A549 (cell line): ENCODE data around the gene DRAXIN. TPM values are rescaled to one million over a fixed set of nuclear protein-coding genes. Genes with fewer than 3 reads are reported as not detected.

ENCODE experiments used
- ATAC-seq, 2 experiments: fragments of 200-7000 bp in 1 of 2; fragments of >200 bp in 1 of 2; cut with Nextera tagmentation in 1 of 2; cut with Tn5 transposase in 1 of 2; 3 replicates each; pipeline versions ENCODE4 v1.8.0 to v1.9.1; 2018 to 2020; ENCODE audit warnings: mild to moderate bottlenecking in 1 of 2, moderate library complexity in 1 of 2
- CTCF ChIA-PET: fragments of 300-600 bp; sonication (Branson Sonifier 250); formaldehyde crosslinking; extraction: SDS; loops from one replicate; lab custom pipeline; 2021; ENCODE audit warnings: antibody characterized with exemption, inconsistent platforms; lab: Yijun Ruan, JAX
- POLR2A ChIA-PET: fragments of 350-600 bp; formaldehyde crosslinking; extraction: SDS; loops from one replicate; lab custom pipeline; 2021; ENCODE audit warnings: antibody characterized with exemption, inconsistent platforms; lab: Yijun Ruan, JAX
- DNase-seq, 2 experiments: peaks; one replicate each; pipeline versions ENCODE4 v3.0.0 to v3.0.0-alpha.2; 2011 to 2016; ENCODE audit warnings: low read depth in 1 of 2, low spot score in 1 of 2
- FAIRE-seq: peaks from 2 replicates; lab custom pipeline; 2011; peaks lifted over from hg19 to GRCh38; lab: Jason Lieb, UNC
- H3K27ac ChIP-seq, 2 experiments: fragments of >200 bp; sonication (Bioruptor Twin); formaldehyde crosslinking; 3 replicates each; pipeline ENCODE4 v1.5.1; 2016 to 2017
- H3K4me1 ChIP-seq: fragments of >200 bp; sonication (Bioruptor Twin); formaldehyde crosslinking; 3 replicates; pipeline ENCODE4 v1.6.1; 2016
- H3K4me2 ChIP-seq: fragments of >200 bp; sonication (Bioruptor Twin); formaldehyde crosslinking; 3 replicates; pipeline ENCODE4 v1.6.1; 2016
- H3K4me3 ChIP-seq: fragments of >200 bp; sonication (Bioruptor Twin); formaldehyde crosslinking; 3 replicates; pipeline ENCODE4 v1.5.1; 2016
- H3K9me3 ChIP-seq: fragments of >200 bp; sonication (Bioruptor Twin); formaldehyde crosslinking; 3 replicates; pipeline ENCODE4 v1.6.1; 2016
- CBX2 ChIP-seq: fragments of 200-600 bp; sonication (generic); IDR thresholded peaks from 2 replicates; pipeline ENCODE4 v1.6.1; 2016; ENCODE audit warnings: low read depth, mild to moderate bottlenecking, borderline replicate concordance
- CBX8 ChIP-seq: fragments of 200-600 bp; sonication (generic); IDR thresholded peaks from 2 replicates; pipeline ENCODE4 v1.6.1; 2016
- CEBPB ChIP-seq, 2 experiments: fragments of >200 bp in 1 of 2; sonication (Bioruptor Twin) in 1 of 2; formaldehyde crosslinking in 1 of 2; IDR thresholded peaks; 2 replicates each; pipeline ENCODE4 v1.6.1; 2012 to 2016
- EHMT2 ChIP-seq: fragments of 200-600 bp; sonication (generic); IDR thresholded peaks from 2 replicates; pipeline ENCODE4 v1.6.1; 2016; ENCODE audit warnings: antibody characterized with exemption, low read depth, mild to moderate bottlenecking, moderate library complexity
- EP300 ChIP-seq, 2 experiments: fragments of >200 bp; sonication (Bioruptor Twin); formaldehyde crosslinking; IDR thresholded peaks; 2 replicates in 1 of 2; 3 replicates in 1 of 2; pipeline ENCODE4 v1.6.1; 2016 to 2017
- FOXS1 ChIP-seq: fragments of 250-450 bp; sonication (Bioruptor Pico); IDR thresholded peaks from 2 replicates; pipeline ENCODE4 v1.5.0; 2020; ENCODE audit warnings: mild to moderate bottlenecking, moderate library complexity
- HDAC2 ChIP-seq: fragments of 200-600 bp; sonication (generic); IDR thresholded peaks from 2 replicates; pipeline ENCODE4 v1.6.1; 2016
- HEYL ChIP-seq: fragments of 250-450 bp; sonication (Bioruptor Pico); IDR thresholded peaks from 2 replicates; pipeline ENCODE4 v1.8.0; 2021; ENCODE audit warnings: mild to moderate bottlenecking, moderate library complexity
- JUN ChIP-seq, 2 experiments: fragments of >200 bp; sonication (Bioruptor Twin); formaldehyde crosslinking; IDR thresholded peaks; 2 replicates in 1 of 2; 3 replicates in 1 of 2; pipeline ENCODE4 v1.6.1; 2016 to 2017
- JUNB ChIP-seq: fragments of >200 bp; sonication (Bioruptor Twin); formaldehyde crosslinking; IDR thresholded peaks from 2 replicates; pipeline ENCODE4 v1.6.1; 2016
- KDM1A ChIP-seq: fragments of 200-600 bp; sonication (generic); IDR thresholded peaks from 2 replicates; pipeline ENCODE4 v1.6.1; 2016; ENCODE audit warnings: low read depth, mild to moderate bottlenecking
- KDM5A ChIP-seq: fragments of 200-600 bp; sonication (generic); IDR thresholded peaks from 2 replicates; pipeline ENCODE4 v1.6.1; 2016; ENCODE audit warnings: antibody characterized with exemption, mild to moderate bottlenecking
- MAFK ChIP-seq: fragments of 450-650 bp; IDR thresholded peaks from 2 replicates; pipeline ENCODE4 v1.6.1; 2014; ENCODE audit not compliant: partially characterized antibody
- NFE2L2 ChIP-seq: fragments of 150-350 bp; conservative IDR thresholded peaks from 2 replicates; pipeline ENCODE4 v1.6.1; 2014; ENCODE audit warnings: low read length
- PHF8 ChIP-seq: fragments of 200-600 bp; sonication (generic); IDR thresholded peaks from 2 replicates; pipeline ENCODE4 v1.6.1; 2016; ENCODE audit warnings: low read depth, mild to moderate bottlenecking, antibody characterized with exemption, moderate library complexity, borderline replicate concordance
- POLR2AphosphoS2 ChIP-seq: conservative IDR thresholded peaks from 2 replicates; pipeline ENCODE4 v1.6.1; 2012; ENCODE audit warnings: low read length, improper control_type of control experiment, inconsistent platforms
- RAD21 ChIP-seq, 2 experiments: fragments of >200 bp in 1 of 2; sonication (Bioruptor Twin) in 1 of 2; formaldehyde crosslinking in 1 of 2; IDR thresholded peaks in 1 of 2; conservative IDR thresholded peaks in 1 of 2; 2 replicates in 1 of 2; 3 replicates in 1 of 2; pipeline ENCODE4 v1.6.1; 2012 to 2018; ENCODE audit warnings: inconsistent platforms in 1 of 2
- RARB ChIP-seq: fragments of 250-450 bp; sonication (Bioruptor Pico); IDR thresholded peaks from 2 replicates; pipeline ENCODE4 v1.8.0; 2021; ENCODE audit warnings: mild to moderate bottlenecking, moderate library complexity
- SMC3 ChIP-seq: fragments of >200 bp; sonication (Bioruptor Twin); formaldehyde crosslinking; IDR thresholded peaks from 3 replicates; pipeline ENCODE4 v1.6.1; 2018; ENCODE audit warnings: inconsistent platforms
- TP53 ChIP-seq: fragments of 250-450 bp; sonication (Bioruptor Pico); IDR thresholded peaks from 2 replicates; pipeline ENCODE4 v1.5.0; 2021; ENCODE audit warnings: mild to moderate bottlenecking, moderate library complexity
- ZC3H11A ChIP-seq: fragments of 450-650 bp; IDR thresholded peaks from 2 replicates; pipeline ENCODE4 v1.6.1; 2014; ENCODE audit warnings: antibody characterized with exemption, mild to moderate bottlenecking
- WGBS: methylation state at CpG from one replicate; pipeline ENCODE4 v1.1.6; 2017; ENCODE audit errors: missing lambda C conversion rate; 5-methylcytosine and 5-hydroxymethylcytosine counted together
- polyA plus RNA-seq, 4 experiments: library from polyadenylated mRNA; depleted of rRNA in 3 of 4; stranded (reverse); fragments of >200 nt; fragmentation: RNase III in 1 of 4; extraction: RNeasy Plus Mini Kit Qiagen cat#74134 plus additional on column Dnase treatment in 1 of 4; gene quantifications; 2 replicates in 3 of 4; 3 replicates in 1 of 4; pipeline ENCODE4 v1.2.3, GENCODE V29; 2011 to 2017
- TF ChIP-seq, protein P1 (sequence below): IDR thresholded peaks from 2 replicates; pipeline ENCODE4 v1.6.1; 2012
- TF ChIP-seq, protein P2 (sequence below): fragments of >200 bp; sonication (Bioruptor Twin); formaldehyde crosslinking; IDR thresholded peaks from 2 replicates; pipeline ENCODE4 v1.6.1; 2016
- TF ChIP-seq, protein P3 (sequence below): fragments of 150-350 bp; IDR thresholded peaks from 2 replicates; pipeline ENCODE4 v1.6.1; 2014; ENCODE audit warnings: low read depth, mild to moderate bottlenecking, low read length
- TF ChIP-seq, protein P4 (sequence below): IDR thresholded peaks from 2 replicates; pipeline ENCODE4 v1.6.1; 2012; ENCODE audit warnings: low read depth, borderline replicate concordance

The DRAXIN gene
- polyA plus RNA-seq, 2 of the 4 experiments (the other 2 are of a cell fraction), result 0.03 TPM; not detected in 1

DNA sequence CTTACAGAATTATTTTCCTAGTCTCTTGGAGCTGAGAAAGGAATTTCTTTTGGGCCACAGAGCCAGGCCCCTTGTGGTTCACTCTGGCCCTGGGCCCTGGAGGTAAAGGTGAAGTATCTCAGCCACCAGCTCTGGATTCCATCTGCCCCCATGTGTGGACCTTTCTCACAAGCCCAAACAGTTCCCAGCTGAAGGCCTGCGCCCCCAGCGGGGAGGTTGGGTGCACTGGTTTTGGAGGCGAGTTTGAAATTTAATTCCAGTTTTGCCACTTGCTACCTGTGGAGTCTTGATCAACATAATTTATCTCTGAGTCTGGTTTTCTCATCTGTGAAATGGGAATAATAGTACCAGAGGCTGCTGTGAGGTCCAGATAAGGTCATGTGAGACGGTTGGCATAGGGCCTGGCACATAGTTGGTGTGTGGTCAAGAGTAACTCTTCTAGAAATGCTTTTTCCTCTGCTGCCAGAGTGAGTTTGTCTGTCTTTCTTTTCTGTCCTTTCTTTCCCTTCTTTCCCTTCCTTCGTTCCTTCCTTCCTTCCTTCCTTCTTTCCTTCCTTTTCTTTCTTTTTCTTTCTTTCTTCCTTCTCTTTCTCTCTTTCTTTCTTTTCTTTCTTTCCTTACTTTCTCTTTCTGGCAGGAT is 50.5 kb downstream of the DRAXIN start:
- TF ChIP-seq, protein P1, sequence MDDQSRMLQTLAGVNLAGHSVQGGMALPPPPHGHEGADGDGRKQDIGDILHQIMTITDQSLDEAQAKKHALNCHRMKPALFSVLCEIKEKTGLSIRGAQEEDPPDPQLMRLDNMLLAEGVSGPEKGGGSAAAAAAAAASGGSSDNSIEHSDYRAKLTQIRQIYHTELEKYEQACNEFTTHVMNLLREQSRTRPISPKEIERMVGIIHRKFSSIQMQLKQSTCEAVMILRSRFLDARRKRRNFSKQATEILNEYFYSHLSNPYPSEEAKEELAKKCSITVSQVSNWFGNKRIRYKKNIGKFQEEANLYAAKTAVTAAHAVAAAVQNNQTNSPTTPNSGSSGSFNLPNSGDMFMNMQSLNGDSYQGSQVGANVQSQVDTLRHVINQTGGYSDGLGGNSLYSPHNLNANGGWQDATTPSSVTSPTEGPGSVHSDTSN, result no peak
- TF ChIP-seq, protein P2, sequence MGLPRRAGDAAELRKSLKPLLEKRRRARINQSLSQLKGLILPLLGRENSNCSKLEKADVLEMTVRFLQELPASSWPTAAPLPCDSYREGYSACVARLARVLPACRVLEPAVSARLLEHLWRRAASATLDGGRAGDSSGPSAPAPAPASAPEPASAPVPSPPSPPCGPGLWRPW, result no peak
- TF ChIP-seq JUNB (no peak), EP300 (IDR thresholded peaks at IDR 0.05) (no peak), KDM5A (no peak), HEYL (no peak), HDAC2 (no peak), PHF8 (no peak), JUN (IDR thresholded peaks at IDR 0.05) (no peak), MAFK (no peak), CBX2 (no peak), POLR2AphosphoS2 (no peak), TP53 (no peak), RARB (CRISPR knock-in tag) (no peak), EHMT2 (no peak), ZC3H11A (no peak), NFE2L2 (no peak), SMC3 (no peak)
- TF ChIP-seq, protein P3, sequence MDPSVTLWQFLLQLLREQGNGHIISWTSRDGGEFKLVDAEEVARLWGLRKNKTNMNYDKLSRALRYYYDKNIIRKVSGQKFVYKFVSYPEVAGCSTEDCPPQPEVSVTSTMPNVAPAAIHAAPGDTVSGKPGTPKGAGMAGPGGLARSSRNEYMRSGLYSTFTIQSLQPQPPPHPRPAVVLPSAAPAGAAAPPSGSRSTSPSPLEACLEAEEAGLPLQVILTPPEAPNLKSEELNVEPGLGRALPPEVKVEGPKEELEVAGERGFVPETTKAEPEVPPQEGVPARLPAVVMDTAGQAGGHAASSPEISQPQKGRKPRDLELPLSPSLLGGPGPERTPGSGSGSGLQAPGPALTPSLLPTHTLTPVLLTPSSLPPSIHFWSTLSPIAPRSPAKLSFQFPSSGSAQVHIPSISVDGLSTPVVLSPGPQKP, result no peak
- TF ChIP-seq, protein P4, sequence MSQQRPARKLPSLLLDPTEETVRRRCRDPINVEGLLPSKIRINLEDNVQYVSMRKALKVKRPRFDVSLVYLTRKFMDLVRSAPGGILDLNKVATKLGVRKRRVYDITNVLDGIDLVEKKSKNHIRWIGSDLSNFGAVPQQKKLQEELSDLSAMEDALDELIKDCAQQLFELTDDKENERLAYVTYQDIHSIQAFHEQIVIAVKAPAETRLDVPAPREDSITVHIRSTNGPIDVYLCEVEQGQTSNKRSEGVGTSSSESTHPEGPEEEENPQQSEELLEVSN, result no peak
- no peak overlapping the region for H3K27ac ChIP-seq
- no peak overlapping the region for H3K4me3 ChIP-seq
- no peaks in the 10 kb centered on the region for H3K9me3 ChIP-seq
- ATAC-seq, result no peak
- no peak for FAIRE-seq
- no peak for DNase-seq
- 90% methylated on average over 5 of the region's 5 CpGs for WGBS
- peaks cover 14% of the 10 kb centered on the region for H3K4me1 ChIP-seq
- H3K4me2 ChIP-seq, result no peak overlapping the region
- CTCF ChIA-PET, result interaction anchor here (1.2 kb wide), 1 partner anchor 91 kb away, joined by 3 read pairs; no protein-coding TSS in a partner anchor
- POLR2A ChIA-PET, result no interaction called here

DNA sequence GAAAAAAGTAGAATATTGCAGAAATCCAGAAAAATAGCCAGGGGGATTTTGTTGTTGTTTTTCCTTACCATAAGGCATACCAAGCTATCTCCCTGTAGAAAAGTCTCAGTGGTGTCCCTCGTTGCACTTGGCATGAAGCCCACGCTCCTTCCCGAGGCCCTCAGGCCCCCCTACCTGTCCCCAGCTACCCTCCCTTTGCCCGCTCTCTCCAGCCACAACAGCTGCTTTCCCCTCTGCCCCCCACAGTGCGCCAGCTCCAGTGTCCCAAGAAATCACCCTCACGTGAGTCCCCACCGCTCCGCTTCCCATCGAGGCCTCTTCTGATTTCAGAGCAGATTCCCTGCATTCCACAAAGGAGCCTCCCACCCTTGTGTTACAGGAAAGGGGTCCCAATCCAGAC is 52.8 kb downstream of the DRAXIN start:
- no peak for ATAC-seq
- 78% methylated on average over 7 of the region's 9 CpGs for WGBS
- no peak overlapping the region for H3K27ac ChIP-seq
- ChIA-PET CTCF (interaction anchor here (0.7 kb wide), 1 partner anchor 24 kb away, joined by 3 read pairs; no protein-coding TSS in a partner anchor), POLR2A (no interaction called here)
- H3K4me3 ChIP-seq, result no peak overlapping the region
- FAIRE-seq, result no peak
- no peak for TF ChIP-seq KDM1A
- TF ChIP-seq KDM5A, result no peak
- no peak for TF ChIP-seq FOXS1 (CRISPR knock-in tag)
- no peak for TF ChIP-seq CBX8
- no peak for TF ChIP-seq CEBPB (IDR thresholded peaks at IDR 0.05)
- TF ChIP-seq RAD21 (conservative IDR thresholded peaks at IDR 0.05 in 1 of 2, IDR thresholded peaks at IDR 0.05 in 1 of 2), result no peak
- no peak for TF ChIP-seq RARB (CRISPR knock-in tag)
- H3K4me1 ChIP-seq, result no peaks in the 10 kb centered on the region; the same call in 2 of the 3 replicates
- no peak for DNase-seq
- H3K4me2 ChIP-seq, result no peak overlapping the region
- no peaks in the 10 kb centered on the region for H3K9me3 ChIP-seq
